Glutamatergic neuron (in vitro differentiated cells): ENCODE results near the gene RPL6. TPM values are rescaled to one million over a fixed set of nuclear protein-coding genes. Genes with fewer than 3 reads are reported as not detected.
"Not testable (repeated sequence)": the region's sequence is repeated elsewhere in the genome, so short reads cannot be mapped to it uniquely, and the experiment has no call there.

Experiments used
- DNase-seq: peaks from one replicate; pipeline ENCODE4 v3.0.0; 2022
- H3K27ac Mint-ChIP-seq: one replicate; pipeline ENCODE4 v1.8.0; 2020; ENCODE audit warnings: mild to moderate bottlenecking, mixed read lengths, inconsistent platforms; ENCODE audit not compliant: unreplicated experiment
- H3K27me3 Mint-ChIP-seq: one replicate; pipeline ENCODE4 v1.8.0; 2020; ENCODE audit warnings: mild to moderate bottlenecking, moderate library complexity, mixed read lengths, inconsistent platforms; ENCODE audit not compliant: unreplicated experiment
- H3K36me3 Mint-ChIP-seq: one replicate; pipeline ENCODE4 v1.8.0; 2020; ENCODE audit warnings: mild to moderate bottlenecking, mixed read lengths, inconsistent platforms; ENCODE audit not compliant: unreplicated experiment
- H3K4me1 Mint-ChIP-seq: one replicate; pipeline ENCODE4 v1.8.0; 2020; ENCODE audit warnings: mild to moderate bottlenecking, low read depth, mixed read lengths, inconsistent platforms; ENCODE audit not compliant: unreplicated experiment
- H3K4me3 Mint-ChIP-seq: one replicate; pipeline ENCODE4 v1.8.0; 2020; ENCODE audit warnings: mild to moderate bottlenecking, mixed read lengths, inconsistent platforms; ENCODE audit not compliant: unreplicated experiment
- H3K9me3 Mint-ChIP-seq: one replicate; pipeline ENCODE4 v1.8.0; 2020; ENCODE audit warnings: mild to moderate bottlenecking, moderate library complexity, mixed read lengths, inconsistent platforms; ENCODE audit not compliant: unreplicated experiment
- total RNA-seq: library from RNA; stranded (reverse); fragmentation: NEBNext Ultra II Directional; extraction: Animal tissue kit (Norgen Biotek cat#: 25700); gene quantifications from one replicate; pipeline ENCODE4 v1.2.1, GENCODE V29; 2021; ENCODE audit not compliant: unreplicated experiment
- TF ChIP-seq, protein P1 (sequence below): fragments of 200-600 bp; sonication (generic); IDR thresholded peaks from one replicate; pipeline ENCODE4 v1.5.0; 2021; ENCODE audit not compliant: partially characterized antibody, unreplicated experiment

RPL6 gene
- total RNA-seq, 1 donor from 2014 or later = 967 TPM

DNA sequence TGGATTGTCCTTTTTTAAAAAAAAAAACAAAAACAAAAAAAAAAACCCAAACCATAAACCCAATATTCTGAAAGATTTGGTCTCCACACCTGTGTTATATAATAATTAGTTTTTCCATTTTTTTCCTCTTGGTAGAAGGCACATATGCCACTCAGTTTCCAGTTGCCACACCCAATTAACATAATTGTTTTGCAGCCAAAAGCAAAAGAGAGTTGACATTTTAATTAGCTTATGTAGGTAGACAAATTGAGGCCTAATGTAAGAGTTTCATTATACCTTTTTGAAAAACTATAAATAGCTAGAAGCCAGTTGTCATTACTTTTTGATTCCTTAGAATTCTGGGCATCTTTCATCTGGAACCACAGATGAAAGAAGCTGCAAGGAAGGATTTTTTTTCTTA lies 30.4 kb upstream of the RPL6 start:
- H3K9me3 Mint-ChIP-seq = no peaks in the 10 kb centered on the region
- no peaks in the 10 kb centered on the region for H3K4me1 Mint-ChIP-seq
- no peak overlapping the region for H3K4me3 Mint-ChIP-seq
- TF ChIP-seq, protein P1, sequence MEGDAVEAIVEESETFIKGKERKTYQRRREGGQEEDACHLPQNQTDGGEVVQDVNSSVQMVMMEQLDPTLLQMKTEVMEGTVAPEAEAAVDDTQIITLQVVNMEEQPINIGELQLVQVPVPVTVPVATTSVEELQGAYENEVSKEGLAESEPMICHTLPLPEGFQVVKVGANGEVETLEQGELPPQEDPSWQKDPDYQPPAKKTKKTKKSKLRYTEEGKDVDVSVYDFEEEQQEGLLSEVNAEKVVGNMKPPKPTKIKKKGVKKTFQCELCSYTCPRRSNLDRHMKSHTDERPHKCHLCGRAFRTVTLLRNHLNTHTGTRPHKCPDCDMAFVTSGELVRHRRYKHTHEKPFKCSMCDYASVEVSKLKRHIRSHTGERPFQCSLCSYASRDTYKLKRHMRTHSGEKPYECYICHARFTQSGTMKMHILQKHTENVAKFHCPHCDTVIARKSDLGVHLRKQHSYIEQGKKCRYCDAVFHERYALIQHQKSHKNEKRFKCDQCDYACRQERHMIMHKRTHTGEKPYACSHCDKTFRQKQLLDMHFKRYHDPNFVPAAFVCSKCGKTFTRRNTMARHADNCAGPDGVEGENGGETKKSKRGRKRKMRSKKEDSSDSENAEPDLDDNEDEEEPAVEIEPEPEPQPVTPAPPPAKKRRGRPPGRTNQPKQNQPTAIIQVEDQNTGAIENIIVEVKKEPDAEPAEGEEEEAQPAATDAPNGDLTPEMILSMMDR = no peak
- H3K27ac Mint-ChIP-seq = no peak overlapping the region
- no peaks in the 10 kb centered on the region for H3K27me3 Mint-ChIP-seq
- no peaks in the 10 kb centered on the region for H3K36me3 Mint-ChIP-seq
- no peak for DNase-seq

- H3K36me3 Mint-ChIP-seq, H3K4me1 Mint-ChIP-seq, H3K27me3 Mint-ChIP-seq, DNase-seq, H3K27ac Mint-ChIP-seq, H3K9me3 Mint-ChIP-seq, H3K4me3 Mint-ChIP-seq: not testable (repeated sequence)
These were observed 29.2 kb upstream of the RPL6 start for GRCh38 chr12:112438645-112439044.

DNA sequence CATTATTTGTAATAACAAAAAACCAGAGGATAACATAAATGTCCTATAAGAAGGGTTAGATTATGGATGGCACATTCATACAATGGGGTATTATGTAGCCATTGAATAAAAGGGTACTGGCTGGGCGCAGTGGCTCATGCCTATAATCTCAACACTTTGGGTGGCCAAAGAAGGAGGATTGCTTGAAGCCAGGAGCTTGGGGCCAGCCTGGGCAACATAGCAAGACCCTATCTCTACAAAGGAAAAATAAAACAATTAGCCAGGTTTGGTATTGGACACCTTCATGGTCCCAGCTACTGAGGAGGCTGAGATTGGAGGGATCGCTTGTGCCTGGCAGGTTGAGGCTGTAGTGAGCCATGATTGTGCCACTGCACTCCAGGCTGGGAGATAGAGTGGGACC lies 24.1 kb upstream of the RPL6 start:
- Mint-ChIP-seq H3K27me3 (no peaks in the 10 kb centered on the region), H3K9me3 (no peaks in the 10 kb centered on the region), H3K4me3 (no peak overlapping the region), H3K36me3 (no peaks in the 10 kb centered on the region), H3K4me1 (no peaks in the 10 kb centered on the region), H3K27ac (no peak overlapping the region)
- no peak for DNase-seq
- TF ChIP-seq, protein P1 = no peak

- no peak overlapping the region for H3K4me3 Mint-ChIP-seq
- TF ChIP-seq, protein P1 = no peak
- H3K27me3 Mint-ChIP-seq = no peaks in the 10 kb centered on the region
- H3K36me3 Mint-ChIP-seq = no peaks in the 10 kb centered on the region
- H3K9me3 Mint-ChIP-seq = no peaks in the 10 kb centered on the region
- no peak overlapping the region for H3K27ac Mint-ChIP-seq
- H3K4me1 Mint-ChIP-seq = no peaks in the 10 kb centered on the region
- no peak for DNase-seq
These were observed 22.6 kb upstream of the RPL6 start for GRCh38 chr12:112431965-112432364.

- Mint-ChIP-seq H3K4me1 (no peaks in the 10 kb centered on the region), H3K36me3 (no peaks in the 10 kb centered on the region), H3K27me3 (no peaks in the 10 kb centered on the region), H3K27ac (no peak overlapping the region), H3K9me3 (no peaks in the 10 kb centered on the region), H3K4me3 (no peak overlapping the region)
- TF ChIP-seq, protein P1 = no peak
- no peak for DNase-seq
These were observed 21.5 kb upstream of the RPL6 start for GRCh38 chr12:112430929-112431328.

GRCh38 chr12:112427760-112428159 lies 18.4 kb upstream of the RPL6 start:
- H3K27me3 Mint-ChIP-seq = peaks cover 2% of the 10 kb centered on the region
- H3K4me1 Mint-ChIP-seq = no peaks in the 10 kb centered on the region
- no peak overlapping the region for H3K27ac Mint-ChIP-seq
- TF ChIP-seq, protein P1 = no peak
- no peaks in the 10 kb centered on the region for H3K9me3 Mint-ChIP-seq
- H3K36me3 Mint-ChIP-seq = no peaks in the 10 kb centered on the region
- no peak for DNase-seq
- H3K4me3 Mint-ChIP-seq = no peak overlapping the region
